Measurements from ENCODE around the gene SNX18.
"Not testable (repeated sequence)": the region's sequence is repeated elsewhere in the genome, so short reads cannot be mapped to it uniquely, and the experiment has no call there.

SNX18 gene

GRCh38 chr5:54520438-54520846, 2.9 kb downstream of the SNX18 start:
- DNase-seq, result no peak

GRCh38 chr5:54520940-54521339, 3.4 kb downstream of the SNX18 start:
- DNase-seq, result no peak

GRCh38 chr5:54521856-54522479, 4.4 kb downstream of the SNX18 start:
- DNase-seq, result no peak

GRCh38 chr5:54523534-54523933, 6.0 kb downstream of the SNX18 start:
- DNase-seq, result no peak

- DNase-seq, result no peak
These were observed 6.5 kb downstream of the SNX18 start for GRCh38 chr5:54524082-54524481.

- no peak for DNase-seq
These were observed 7.1 kb downstream of the SNX18 start for GRCh38 chr5:54524704-54525103.

GRCh38 chr5:54525261-54525660, 7.7 kb downstream of the SNX18 start:
- DNase-seq, result no peak

GRCh38 chr5:54525692-54526091, 8.1 kb downstream of the SNX18 start:
- DNase-seq, result no peak

- DNase-seq, result no peak
These were observed 9.2 kb downstream of the SNX18 start for GRCh38 chr5:54526604-54527288.

GRCh38 chr5:54528633-54529209, 11.2 kb downstream of the SNX18 start:
- no peak for DNase-seq

GRCh38 chr5:54529565-54529964, 12.0 kb downstream of the SNX18 start:
- DNase-seq, result no peak

GRCh38 chr5:54531546-54531945, 14.0 kb downstream of the SNX18 start:
- no peak for DNase-seq

- DNase-seq, result no peak
These were observed 16.1 kb downstream of the SNX18 start for GRCh38 chr5:54533541-54534190.

- no peak for DNase-seq
These were observed 16.8 kb downstream of the SNX18 start for GRCh38 chr5:54534191-54535004.

GRCh38 chr5:54535149-54535844, 17.7 kb downstream of the SNX18 start:
- DNase-seq, result no peak

- not testable (repeated sequence) for DNase-seq
These were observed 18.8 kb downstream of the SNX18 start for GRCh38 chr5:54536375-54536774.

- not testable (repeated sequence) for DNase-seq
These were observed 19.3 kb downstream of the SNX18 start for GRCh38 chr5:54536861-54537260.

- DNase-seq, result no peak
These were observed 20.2 kb downstream of the SNX18 start for GRCh38 chr5:54537725-54538124.

GRCh38 chr5:54538156-54538555, 20.6 kb downstream of the SNX18 start:
- no peak for DNase-seq

- DNase-seq, result no peak
These were observed 21.4 kb downstream of the SNX18 start for GRCh38 chr5:54539001-54539400.

- DNase-seq, result no peak
These were observed 22.7 kb downstream of the SNX18 start for GRCh38 chr5:54540286-54540685.
